ENCODE measurements around the gene DGKD.

The DGKD gene

GRCh38 chr2:233460726-233461441 lies 106.6 kb downstream of the DGKD start:
- ATAC-seq (no peak), DNase-seq (no peak)

GRCh38 chr2:233461481-233461891 lies 107.2 kb downstream of the DGKD start:
- no peak for ATAC-seq
- DNase-seq = no peak

GRCh38 chr2:233462202-233462785 lies 108.0 kb downstream of the DGKD start:
- ATAC-seq (no peak), DNase-seq (no peak)

GRCh38 chr2:233462826-233463470 lies 108.7 kb downstream of the DGKD start:
- DNase-seq (no peak), ATAC-seq (no peak)

GRCh38 chr2:233463586-233463985 lies 109.3 kb downstream of the DGKD start:
- ATAC-seq (no peak), DNase-seq (no peak)

GRCh38 chr2:233464056-233464455 lies 109.8 kb downstream of the DGKD start:
- DNase-seq (no peak), ATAC-seq (no peak)

- no peak for DNase-seq
These were observed 110.4 kb downstream of the DGKD start for GRCh38 chr2:233464531-233465240.

GRCh38 chr2:233466991-233467603 lies 112.8 kb downstream of the DGKD start:
- DNase-seq (no peak), ATAC-seq (no peak)

More at GRCh38 chr2:233464531-233465240, 110.4 kb downstream of the DGKD start:
- no peak for ATAC-seq

GRCh38 chr2:233468047-233468740 lies 113.9 kb downstream of the DGKD start:
- ATAC-seq = peak; percentile 12
- DNase-seq = no peak

- no peak for DNase-seq
- no peak for ATAC-seq
These were observed 114.4 kb downstream of the DGKD start for GRCh38 chr2:233468741-233469110.

- no peak for ATAC-seq
- DNase-seq = no peak
These were observed 115.1 kb downstream of the DGKD start for GRCh38 chr2:233469261-233470010.

- ATAC-seq = no peak
These were observed 115.9 kb downstream of the DGKD start for GRCh38 chr2:233470011-233470687.

GRCh38 chr2:233470839-233471238 lies 116.5 kb downstream of the DGKD start:
- ATAC-seq = peak; percentile 22
- DNase-seq = no peak

More at GRCh38 chr2:233470011-233470687, 115.9 kb downstream of the DGKD start:
- DNase-seq = no peak

GRCh38 chr2:233471291-233472035 lies 117.2 kb downstream of the DGKD start:
- DNase-seq (no peak), ATAC-seq (no peak)

GRCh38 chr2:233473386-233473791 lies 119.1 kb downstream of the DGKD start:
- DNase-seq = no peak
- ATAC-seq = no peak

GRCh38 chr2:233473878-233474277 lies 119.6 kb downstream of the DGKD start:
- no peak for DNase-seq
- no peak for ATAC-seq

- no peak for ATAC-seq
- DNase-seq = no peak
These were observed 120.2 kb downstream of the DGKD start for GRCh38 chr2:233474308-233475160.

- DNase-seq = no peak
These were observed 121.7 kb downstream of the DGKD start for GRCh38 chr2:233476063-233476410.

More at GRCh38 chr2:233476063-233476410, 121.7 kb downstream of the DGKD start:
- no peak for ATAC-seq

Data from stimulated activated naive CD8-positive, alpha-beta T cell treated with anti-CD3 and anti-CD28 coated beads, Interleukin-15, Interleukin-2, amounts not matched to agents 100 U/mL and 50 U/mL, for 24 hours (primary cell).